BE2C (cell line): ENCODE measurements around the gene HDAC4.

Experiments
- DNase-seq: peaks from one replicate; pipeline ENCODE4 v3.0.0-alpha.2; 2020
- H3K27me3 ChIP-seq: fragments of 250-450 bp; sonication (Bioruptor Pico); 2 replicates; pipeline ENCODE4 v1.5.1; 2020; ENCODE audit warnings: mild to moderate bottlenecking
- H3K36me3 ChIP-seq: fragments of 250-450 bp; sonication (Bioruptor Pico); 2 replicates; pipeline ENCODE4 v1.5.1; 2020; ENCODE audit warnings: mild to moderate bottlenecking
- H3K4me1 ChIP-seq: fragments of 250-450 bp; sonication (Bioruptor Pico); 2 replicates; pipeline ENCODE4 v1.5.1; 2020
- H3K4me3 ChIP-seq: 2 replicates; pipeline ENCODE4 v1.5.1; 2011; ENCODE audit warnings: low read depth, low read length
- H3K9me3 ChIP-seq: fragments of 250-450 bp; sonication (Bioruptor Pico); 2 replicates; pipeline ENCODE4 v1.5.1; 2020
- TF ChIP-seq, protein P1 (sequence below): IDR thresholded peaks from 2 replicates; pipeline ENCODE4 v1.5.1; 2012; ENCODE audit warnings: mild to moderate bottlenecking, low read depth, low read length

Gene HDAC4

DNA sequence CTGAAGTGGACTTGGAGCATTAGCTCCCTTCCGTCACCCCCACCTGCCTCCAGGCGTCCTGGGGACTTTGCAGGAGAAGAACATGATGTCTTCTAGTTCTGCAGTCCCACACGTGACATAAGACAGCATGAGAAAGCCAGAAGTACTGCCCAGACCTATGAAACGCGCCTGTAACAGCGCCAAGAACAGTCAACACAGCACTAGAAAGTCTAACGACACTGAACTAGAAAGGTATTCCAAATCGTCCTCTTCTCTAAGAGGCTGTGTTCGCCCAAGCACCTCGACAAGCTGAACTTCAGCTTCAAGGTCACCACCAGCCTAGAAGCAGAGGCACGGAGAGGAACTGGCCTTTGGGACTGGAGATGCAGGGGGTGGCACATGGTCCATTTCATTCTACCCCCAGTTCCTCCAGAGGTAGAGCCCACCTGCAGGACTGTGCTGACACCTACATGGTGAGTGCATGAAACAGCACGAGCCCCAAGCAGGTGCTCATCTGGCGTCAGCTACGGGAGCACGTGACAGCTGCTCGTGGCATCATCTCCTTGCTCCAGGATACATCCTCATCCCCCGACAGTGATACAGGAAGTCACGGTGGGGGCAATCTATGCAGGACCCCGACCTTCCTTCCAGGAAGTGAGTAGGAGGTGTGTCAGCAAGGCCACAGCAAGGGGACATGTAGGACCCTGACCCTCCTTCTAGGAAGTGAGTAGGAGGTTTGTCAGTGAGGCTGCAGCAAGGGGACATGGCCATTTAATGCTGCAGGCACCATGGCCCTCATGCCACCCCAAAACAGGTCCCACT is 3.7 kb downstream of the HDAC4 start:
- Histone ChIP-seq H3K4me1 (peaks cover 5% of the 10 kb centered on the region; the same call in 1 of the 2 replicates), H3K9me3 (no peaks in the 10 kb centered on the region), H3K4me3 (no peak overlapping the region), H3K27me3 (no peaks in the 10 kb centered on the region), H3K36me3 (0 out of 2 replicates have a peak, but pooled peaks cover 4% of the 10 kb centered on the region)
- no peak for DNase-seq
- TF ChIP-seq, protein P1, sequence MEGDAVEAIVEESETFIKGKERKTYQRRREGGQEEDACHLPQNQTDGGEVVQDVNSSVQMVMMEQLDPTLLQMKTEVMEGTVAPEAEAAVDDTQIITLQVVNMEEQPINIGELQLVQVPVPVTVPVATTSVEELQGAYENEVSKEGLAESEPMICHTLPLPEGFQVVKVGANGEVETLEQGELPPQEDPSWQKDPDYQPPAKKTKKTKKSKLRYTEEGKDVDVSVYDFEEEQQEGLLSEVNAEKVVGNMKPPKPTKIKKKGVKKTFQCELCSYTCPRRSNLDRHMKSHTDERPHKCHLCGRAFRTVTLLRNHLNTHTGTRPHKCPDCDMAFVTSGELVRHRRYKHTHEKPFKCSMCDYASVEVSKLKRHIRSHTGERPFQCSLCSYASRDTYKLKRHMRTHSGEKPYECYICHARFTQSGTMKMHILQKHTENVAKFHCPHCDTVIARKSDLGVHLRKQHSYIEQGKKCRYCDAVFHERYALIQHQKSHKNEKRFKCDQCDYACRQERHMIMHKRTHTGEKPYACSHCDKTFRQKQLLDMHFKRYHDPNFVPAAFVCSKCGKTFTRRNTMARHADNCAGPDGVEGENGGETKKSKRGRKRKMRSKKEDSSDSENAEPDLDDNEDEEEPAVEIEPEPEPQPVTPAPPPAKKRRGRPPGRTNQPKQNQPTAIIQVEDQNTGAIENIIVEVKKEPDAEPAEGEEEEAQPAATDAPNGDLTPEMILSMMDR = peak; percentile 26

DNA sequence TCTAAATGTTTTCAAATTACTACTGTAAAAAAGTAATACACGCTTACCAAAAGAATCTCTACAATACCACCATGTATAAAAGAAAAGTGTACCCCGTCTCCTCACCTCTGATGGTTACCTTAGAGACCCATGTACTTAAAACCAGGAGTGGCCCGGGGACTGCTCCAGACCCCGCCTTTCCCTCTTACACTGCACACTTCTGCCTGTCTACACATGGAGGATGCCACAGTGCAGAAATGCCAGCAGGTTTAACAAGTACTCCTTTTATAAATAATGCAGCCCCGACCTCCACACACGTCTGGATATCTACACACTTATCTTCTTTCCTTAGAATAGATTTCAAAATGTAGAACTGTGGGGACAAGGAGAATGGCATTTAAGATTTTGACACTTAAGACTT is 5.3 kb downstream of the HDAC4 start:
- H3K4me1 ChIP-seq = peaks cover 5% of the 10 kb centered on the region; the same call in 1 of the 2 replicates
- H3K36me3 ChIP-seq = 0 out of 2 replicates have a peak, but pooled peaks cover 4% of the 10 kb centered on the region
- no peaks in the 10 kb centered on the region for H3K9me3 ChIP-seq
- TF ChIP-seq, protein P1 = no peak
- H3K27me3 ChIP-seq = no peaks in the 10 kb centered on the region
- no peak for DNase-seq
- H3K4me3 ChIP-seq = no peak overlapping the region

DNA sequence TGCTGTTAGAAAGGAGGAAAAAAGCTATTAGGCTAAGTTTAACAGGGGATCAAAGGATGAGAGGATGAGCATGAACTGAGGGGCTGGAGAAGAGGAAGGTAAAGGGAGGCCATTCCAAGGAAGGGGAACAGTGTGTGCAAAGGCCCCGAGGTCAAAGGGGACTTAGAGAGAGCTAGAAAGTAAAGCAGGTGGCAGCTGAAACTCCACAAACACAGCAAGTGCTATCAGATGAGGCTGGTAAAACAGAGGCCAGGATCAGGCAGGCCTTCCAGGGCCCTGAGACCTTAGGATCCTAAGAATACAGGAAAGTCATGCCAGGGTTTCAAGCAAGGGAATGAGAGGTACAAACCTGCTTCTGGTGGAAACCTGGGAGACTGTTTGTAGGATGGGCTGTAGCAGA is 5.8 kb downstream of the HDAC4 start:
- H3K4me1 ChIP-seq = peaks cover 5% of the 10 kb centered on the region; the same call in 1 of the 2 replicates
- TF ChIP-seq, protein P1 = no peak
- no peak overlapping the region for H3K4me3 ChIP-seq
- peaks cover 4% of the 10 kb centered on the region; the same call in 1 of the 2 replicates for H3K36me3 ChIP-seq
- no peaks in the 10 kb centered on the region for H3K9me3 ChIP-seq
- no peak for DNase-seq
- H3K27me3 ChIP-seq = no peaks in the 10 kb centered on the region

DNA sequence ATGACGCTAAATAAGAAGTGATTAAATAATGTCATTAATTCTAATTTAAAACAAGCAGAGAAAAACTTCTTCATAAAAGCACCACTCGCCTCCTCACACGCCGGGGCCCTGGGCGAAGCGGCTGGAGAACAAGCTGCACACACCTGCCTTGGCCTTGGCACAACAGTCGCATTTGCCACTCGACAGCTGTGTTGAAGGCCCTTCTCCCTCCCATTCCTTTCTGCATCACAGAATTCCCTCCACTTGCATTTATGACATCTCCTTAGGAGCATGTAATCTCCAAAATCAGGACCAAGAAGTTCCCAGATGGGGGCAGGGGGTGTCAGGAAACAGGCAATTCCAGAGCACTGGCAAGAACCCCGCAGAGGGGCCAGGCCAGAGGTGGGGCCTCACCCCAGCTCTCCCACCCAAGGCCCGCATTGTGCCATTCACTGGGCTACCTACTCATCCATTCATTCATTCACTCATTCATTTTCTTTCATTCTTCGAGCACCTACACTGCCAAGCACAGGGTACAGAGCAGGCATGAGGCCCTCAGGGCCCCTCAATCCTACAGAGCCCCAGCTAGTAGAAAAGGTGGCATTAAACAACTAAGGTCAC is 6.4 kb downstream of the HDAC4 start:
- Histone ChIP-seq H3K4me1 (peaks cover 5% of the 10 kb centered on the region; the same call in 1 of the 2 replicates), H3K27me3 (no peaks in the 10 kb centered on the region), H3K4me3 (no peak overlapping the region), H3K9me3 (no peaks in the 10 kb centered on the region), H3K36me3 (peaks cover 9% of the 10 kb centered on the region; the same call in 1 of the 2 replicates)
- TF ChIP-seq, protein P1 = no peak
- DNase-seq = no peak

DNA sequence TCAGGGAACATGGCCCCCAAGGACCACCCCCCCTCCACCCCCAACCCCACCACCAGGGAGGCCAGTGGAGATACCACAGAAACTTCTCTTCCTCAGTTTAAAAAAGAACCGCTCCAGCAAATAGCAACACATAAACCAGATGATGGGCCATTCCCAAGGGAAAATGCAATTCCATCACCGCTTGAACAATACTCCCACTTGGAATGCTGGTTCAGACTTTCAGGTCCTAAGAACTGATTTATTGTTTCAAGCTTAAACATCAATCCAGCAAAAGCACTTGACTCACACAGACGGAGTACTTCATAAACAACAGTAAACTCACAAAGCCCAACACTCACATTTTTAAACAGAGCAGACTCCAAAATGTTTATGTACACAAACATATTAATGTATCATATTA is 6.9 kb downstream of the HDAC4 start:
- TF ChIP-seq, protein P1 = no peak
- H3K36me3 ChIP-seq = peaks cover 13% of the 10 kb centered on the region; the same call in 1 of the 2 replicates
- H3K9me3 ChIP-seq = no peaks in the 10 kb centered on the region
- no peaks in the 10 kb centered on the region for H3K27me3 ChIP-seq
- peaks cover 5% of the 10 kb centered on the region; the same call in 1 of the 2 replicates for H3K4me1 ChIP-seq
- DNase-seq = no peak
- H3K4me3 ChIP-seq = no peak overlapping the region
